Stimulated activated CD4-positive, alpha-beta T cell treated with anti-CD3 and anti-CD28 coated beads, Interleukin-1b, Interleukin-23, amount 100 ng/mL, for 24 hours (primary cell): Measurements from ENCODE around the gene STARD10.

Source experiments
- DNase-seq, 4 experiments: peaks; one replicate each; pipeline ENCODE4 v3.0.0-alpha.2; 2020; ENCODE audit warnings: low read depth in 4 of 4, low spot score in 1 of 4

STARD10 gene

DNA sequence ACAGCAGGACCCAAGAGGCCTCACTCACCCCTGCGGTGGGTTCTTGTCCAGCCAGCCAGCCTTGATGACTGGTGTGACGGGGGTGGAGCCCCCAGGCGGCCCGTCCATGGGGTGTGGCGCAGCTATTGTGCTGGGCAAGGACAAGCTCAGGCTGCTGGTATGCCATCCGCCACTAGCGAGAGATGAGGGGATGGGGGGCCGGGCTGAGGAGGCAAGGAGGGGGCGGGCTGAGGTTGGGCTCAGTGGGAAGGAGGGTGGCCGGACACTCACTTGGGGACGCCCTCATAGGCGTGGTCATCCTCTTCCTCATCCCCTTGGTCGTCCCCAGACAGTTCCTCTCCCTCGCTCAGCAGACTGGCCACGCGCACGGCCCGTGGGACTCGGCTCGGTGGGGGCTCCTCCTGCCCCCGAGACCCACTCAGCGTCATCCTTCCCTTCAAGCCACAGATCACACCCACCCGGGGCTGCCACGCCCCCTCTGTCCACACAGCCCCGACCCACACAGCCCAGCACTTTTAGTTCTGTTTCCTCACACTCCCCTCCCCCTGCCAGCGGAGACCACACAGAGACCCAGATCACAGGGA, 81.6 kb downstream of the STARD10 start:
- DNase-seq: no peak

DNA sequence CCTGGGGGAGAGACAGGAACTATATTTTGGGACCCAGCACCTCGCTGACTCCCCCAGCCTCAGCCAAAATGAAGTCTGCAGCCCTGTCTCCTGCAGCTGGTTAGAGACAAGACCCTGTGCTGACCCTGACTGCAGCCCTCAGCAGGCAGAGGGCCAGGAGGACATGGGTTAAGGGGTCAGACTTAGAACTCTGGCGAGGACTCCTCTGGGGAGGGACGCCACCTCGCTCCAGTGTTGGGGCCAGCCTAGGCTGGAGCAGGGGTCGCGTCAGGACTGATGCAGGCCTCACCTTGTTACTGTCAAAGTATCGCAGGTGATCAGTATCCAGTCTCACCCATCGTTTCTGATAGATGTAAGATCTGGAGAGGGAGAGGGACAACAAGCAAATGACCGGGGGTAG, 82.7 kb downstream of the STARD10 start:
- DNase-seq: no peak

DNA sequence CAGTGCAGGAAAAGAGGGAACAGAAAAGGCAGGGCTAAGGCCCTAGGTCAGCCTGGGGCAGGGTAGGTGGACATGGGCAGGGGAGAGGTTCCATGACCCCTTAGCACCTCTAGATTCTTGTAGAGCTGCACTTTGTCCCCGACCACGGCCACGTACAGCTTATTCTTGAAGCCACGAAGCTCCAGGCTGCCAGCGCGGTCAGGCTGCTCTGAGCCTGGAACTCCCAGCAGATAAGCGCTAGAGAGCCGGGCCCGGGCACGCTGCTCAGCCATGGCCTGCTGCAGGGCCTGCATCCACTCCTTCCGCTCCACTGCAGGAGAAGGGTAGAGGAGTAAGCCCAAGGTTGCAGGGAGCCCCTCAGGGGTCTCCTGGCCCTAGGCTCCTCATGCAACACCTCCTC, 83.6 kb downstream of the STARD10 start:
- DNase-seq: no peak

GRCh38 chr11:72709478-72710238, 84.2 kb downstream of the STARD10 start:
- DNase-seq: no peak

- DNase-seq: no peak
These were observed 86.8 kb downstream of the STARD10 start for GRCh38 chr11:72707032-72707431.

DNA sequence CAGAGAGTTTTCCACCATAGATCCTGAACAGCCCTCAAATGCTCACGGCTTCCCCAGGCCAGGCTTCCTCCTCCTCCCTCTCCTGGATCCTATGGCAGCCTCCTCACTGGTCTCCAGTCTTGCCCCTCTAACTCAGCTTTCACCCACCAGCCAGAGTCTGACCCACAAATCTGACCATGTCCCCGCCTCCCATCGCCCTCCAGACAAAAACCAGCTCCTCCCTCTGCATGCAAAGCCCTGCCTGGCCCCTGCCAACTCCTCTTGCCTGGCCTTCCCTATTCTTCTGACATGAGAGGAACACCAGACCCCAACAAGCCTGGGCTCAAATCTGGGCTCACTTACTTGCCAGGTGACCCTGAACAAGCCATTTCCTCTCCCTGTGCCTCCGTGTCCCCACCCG, 87.3 kb downstream of the STARD10 start:
- no peak for DNase-seq

GRCh38 chr11:72705442-72706365, 88.1 kb downstream of the STARD10 start:
- DNase-seq: no peak

GRCh38 chr11:72704783-72705265, 89.0 kb downstream of the STARD10 start:
- DNase-seq: no peak
